AG04450 (cell line): ENCODE results near the gene CCDC12. TPM values are rescaled to one million over a fixed set of nuclear protein-coding genes. Genes with fewer than 3 reads are reported as not detected.

Experiments
- CTCF ChIA-PET: fragments of 300-600, 350-600 bp; formaldehyde crosslinking; extraction: SDS; loops from one replicate; lab custom pipeline; 2022; ENCODE audit warnings: antibody characterized with exemption, inconsistent platforms; lab: Charles Lee
- POLR2A ChIA-PET: fragments of 350-600 bp; formaldehyde crosslinking; extraction: SDS; loops from one replicate; lab custom pipeline; 2021; ENCODE audit warnings: antibody characterized with exemption, inconsistent platforms; lab: Yijun Ruan, JAX
- DNase-seq: peaks from one replicate; pipeline ENCODE4 v3.0.0-alpha.2; 2011; ENCODE audit warnings: low read depth, low spot score
- H3K27ac ChIP-seq: one replicate; pipeline ENCODE4 v1.5.1; 2012; ENCODE audit warnings: low read depth, low read length, control low read depth
- H3K27me3 ChIP-seq: one replicate; pipeline ENCODE4 v1.6.0; 2012; ENCODE audit warnings: low read length; ENCODE audit not compliant: control insufficient read depth, insufficient read depth
- H3K4me3 ChIP-seq: 2 replicates; pipeline ENCODE4 v1.5.1; 2011; ENCODE audit warnings: mild to moderate bottlenecking, low read depth, low read length, control low read depth
- H3K9me3 ChIP-seq: 2 replicates; pipeline ENCODE4 v1.5.1; 2012; ENCODE audit warnings: low read length; ENCODE audit not compliant: control insufficient read depth, insufficient read depth
- CTCF ChIP-seq: IDR thresholded peaks from 2 replicates; pipeline ENCODE4 v1.5.1; 2011; ENCODE audit warnings: low read depth, low read length, control low read depth, inconsistent platforms
- polyA plus RNA-seq: library from polyadenylated mRNA; depleted of rRNA; stranded (reverse); fragments of >200 nt; gene quantifications from 2 replicates; pipeline ENCODE4 v1.2.3, GENCODE V29; 2011

CCDC12 gene
- polyA plus RNA-seq, 1 experiment, result 18.3 TPM

- ChIA-PET POLR2A (no interaction called here), CTCF (no interaction called here)
- Histone ChIP-seq H3K27me3 (no peaks in the 10 kb centered on the region), H3K9me3 (no peaks in the 10 kb centered on the region), H3K4me3 (no peak overlapping the region), H3K27ac (no peak overlapping the region)
- TF ChIP-seq CTCF, result no peak
- no peak for DNase-seq
These were observed 70.7 kb downstream of the CCDC12 start for GRCh38 chr3:46905661-46906451.

GRCh38 chr3:46905213-46905560 lies 71.4 kb downstream of the CCDC12 start:
- no peak for TF ChIP-seq CTCF
- Histone ChIP-seq H3K27ac (no peak overlapping the region), H3K9me3 (no peaks in the 10 kb centered on the region), H3K27me3 (no peaks in the 10 kb centered on the region), H3K4me3 (no peak overlapping the region)
- DNase-seq, result no peak
- ChIA-PET CTCF (no interaction called here), POLR2A (no interaction called here)

DNA sequence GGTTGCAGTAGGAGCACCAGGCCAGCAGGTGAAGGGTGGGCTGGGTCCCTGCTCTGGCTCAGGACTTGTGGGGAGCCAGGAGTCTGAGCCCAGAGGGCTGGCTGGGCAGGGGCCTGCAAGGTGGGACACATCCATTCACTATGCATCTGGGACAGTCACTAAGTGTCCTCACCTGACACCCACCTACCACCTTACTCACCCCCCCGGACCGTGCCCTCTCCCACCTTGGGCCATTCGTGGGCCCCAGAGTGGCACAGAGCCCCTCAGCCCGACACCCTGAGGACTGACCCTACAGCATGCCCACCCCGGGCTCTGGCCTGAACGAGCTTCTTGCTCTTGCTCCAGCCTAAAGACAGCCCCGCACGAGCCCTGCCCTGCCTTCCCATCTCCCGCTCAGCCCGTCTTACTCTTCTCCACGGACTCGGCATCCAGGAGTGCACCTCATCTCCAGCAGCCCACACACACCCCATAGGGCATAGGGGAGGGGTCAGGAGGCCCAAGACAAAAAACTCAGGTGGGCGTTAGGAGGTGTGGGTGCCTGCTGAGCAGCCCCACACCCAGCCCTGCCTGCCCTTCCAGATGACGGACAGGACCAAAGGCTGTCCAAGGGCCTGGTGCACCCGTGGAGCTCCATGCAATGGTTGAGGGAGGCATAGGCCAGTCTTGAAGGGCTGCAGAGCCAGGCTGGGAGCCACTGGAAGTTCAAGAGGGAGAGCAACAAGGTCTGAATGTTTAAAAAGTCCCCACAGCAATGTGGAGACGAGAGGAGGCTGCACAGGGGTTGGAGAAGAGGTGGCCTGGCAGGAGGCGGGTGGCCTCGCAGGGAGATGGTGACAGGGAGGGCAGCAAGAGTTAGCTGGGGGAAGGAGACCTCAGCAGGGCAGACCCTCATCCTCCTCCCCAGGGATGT lies 72.0 kb downstream of the CCDC12 start:
- CTCF ChIA-PET, result interaction anchor here (0.7 to 1.2 kb wide), 2 partner anchors 9 to 416 kb away, joined by 3 read pairs; no protein-coding TSS in a partner anchor
- H3K9me3 ChIP-seq, result no peaks in the 10 kb centered on the region
- no peaks in the 10 kb centered on the region for H3K27me3 ChIP-seq
- no peak for DNase-seq
- H3K4me3 ChIP-seq, result no peak overlapping the region
- POLR2A ChIA-PET, result no interaction called here
- H3K27ac ChIP-seq, result no peak overlapping the region
- no peak for TF ChIP-seq CTCF

- H3K27ac ChIP-seq, result no peak overlapping the region
- POLR2A ChIA-PET, result no interaction called here
- no peak for DNase-seq
- H3K27me3 ChIP-seq, result no peaks in the 10 kb centered on the region
- CTCF ChIA-PET, result interaction anchor here (0.7 to 1.2 kb wide), 2 partner anchors 8 to 415 kb away, joined by 3 read pairs; no protein-coding TSS in a partner anchor
- TF ChIP-seq CTCF, result no peak
- no peak overlapping the region for H3K4me3 ChIP-seq
- H3K9me3 ChIP-seq, result no peaks in the 10 kb centered on the region; the same call in 1 of the 2 replicates
These were observed 72.9 kb downstream of the CCDC12 start for GRCh38 chr3:46903341-46904302.
